HepG2 (cell line): ENCODE results near the gene LIMD2. TPM values are rescaled to one million over a fixed set of nuclear protein-coding genes. Genes with fewer than 3 reads are reported as not detected.

Source experiments
- ADNP ChIP-seq: sonication (generic); formaldehyde crosslinking; IDR thresholded peaks from 2 replicates; pipeline ENCODE4 v1.4.0; 2020; ENCODE audit warnings: missing genetic modification reagents
- GTF2F1 ChIP-seq: fragments of 150-350 bp; IDR thresholded peaks from 2 replicates; pipeline ENCODE4 v1.6.1; 2014; ENCODE audit warnings: low read length
- NFE2L2 ChIP-seq: fragments of 150-350 bp; IDR thresholded peaks from 2 replicates; pipeline ENCODE4 v1.6.1; 2014; ENCODE audit warnings: low read length
- RBFOX2 ChIP-seq: fragments of 200-400 bp; formaldehyde crosslinking; IDR thresholded peaks from 2 replicates; pipeline ENCODE4 v1.6.1; 2017; ENCODE audit warnings: low read depth, mild to moderate bottlenecking, low read length
- SETDB1 ChIP-seq: sonication (generic); formaldehyde crosslinking; IDR thresholded peaks from 2 replicates; pipeline ENCODE4 v1.5.1; 2020; ENCODE audit warnings: missing genetic modification reagents, mild to moderate bottlenecking, borderline replicate concordance
- SIX1 ChIP-seq: sonication (generic); formaldehyde crosslinking; IDR thresholded peaks from 2 replicates; pipeline ENCODE4 v1.4.0; 2020; ENCODE audit warnings: missing genetic modification reagents, borderline replicate concordance
- U2AF2 ChIP-seq: fragments of 200-400 bp; formaldehyde crosslinking; IDR thresholded peaks from 2 replicates; pipeline ENCODE4 v1.6.1; 2017; ENCODE audit warnings: low read depth, mild to moderate bottlenecking, low read length
- ZNF230 ChIP-seq: sonication (generic); formaldehyde crosslinking; IDR thresholded peaks from 2 replicates; pipeline ENCODE4 v1.4.0; 2020; ENCODE audit warnings: mild to moderate bottlenecking, missing genetic modification reagents
- ZNF331 ChIP-seq: sonication (generic); formaldehyde crosslinking; IDR thresholded peaks from 2 replicates; pipeline ENCODE4 v1.4.0; 2020; ENCODE audit warnings: missing genetic modification reagents
- ZNF451 ChIP-seq: sonication (generic); formaldehyde crosslinking; IDR thresholded peaks from 2 replicates; pipeline ENCODE4 v1.5.0; 2020; ENCODE audit warnings: mild to moderate bottlenecking, missing genetic modification reagents
- ZSCAN29 ChIP-seq: sonication (generic); formaldehyde crosslinking; conservative IDR thresholded peaks from 2 replicates; pipeline ENCODE4 v1.4.0; 2020; ENCODE audit warnings: mild to moderate bottlenecking, missing genetic modification reagents
- polyA plus RNA-seq, 8 experiments: library from polyadenylated mRNA; depleted of rRNA in 3 of 8; stranded (reverse) in 7 of 8; unstranded in 1 of 8; fragments of >200 nt; fragmentation: Illumina TruSeq in 4 of 8; extraction: Trizol in 4 of 8; gene quantifications; 2 replicates each; pipeline versions ENCODE4 v1.2.1 to v1.2.3, GENCODE V29; 2011 to 2016; ENCODE audit warnings: low read depth in 4 of 8, missing spikeins in 1 of 8, mixed read lengths in 1 of 8; ENCODE audit not compliant: insufficient read depth in 1 of 8
- total RNA-seq, 5 experiments: library from RNA; depleted of rRNA; stranded (reverse); fragments of >200 nt; fragmentation: Illumina TruSeq; extraction: Trizol; gene quantifications; 2 replicates each; pipeline ENCODE4 v1.2.3, GENCODE V29; 2016; ENCODE audit warnings: low read depth in 1 of 5
- TF ChIP-seq, protein P1 (sequence below): sonication (generic); formaldehyde crosslinking; IDR thresholded peaks from 2 replicates; pipeline ENCODE4 v1.4.0; 2020; ENCODE audit warnings: missing genetic modification reagents
- TF ChIP-seq, protein P2 (sequence below): sonication (generic); formaldehyde crosslinking; IDR thresholded peaks from 2 replicates; pipeline ENCODE4 v1.5.1; 2020; ENCODE audit warnings: mild to moderate bottlenecking, missing genetic modification reagents, borderline replicate concordance
- TF ChIP-seq, protein P3 (sequence below): sonication (generic); formaldehyde crosslinking; IDR thresholded peaks from 2 replicates; pipeline ENCODE4 v1.4.0; 2020; ENCODE audit warnings: mild to moderate bottlenecking, missing genetic modification reagents
- TF ChIP-seq, protein P4 (sequence below): sonication (generic); formaldehyde crosslinking; IDR thresholded peaks from 2 replicates; pipeline ENCODE4 v1.4.0; 2020; ENCODE audit warnings: missing genetic modification reagents, mild to moderate bottlenecking, borderline replicate concordance
- TF ChIP-seq, protein P5 (sequence below): sonication (generic); formaldehyde crosslinking; IDR thresholded peaks from 2 replicates; pipeline ENCODE4 v1.8.0; 2022; ENCODE audit warnings: mild to moderate bottlenecking, missing genetic modification reagents, borderline replicate concordance

The LIMD2 gene
- total and polyA plus RNA-seq, 2 of the 13 experiments (the other 11 are each of a cell fraction or from before 2014, with no cell fraction given) = 9.0 to 20.8 TPM

DNA sequence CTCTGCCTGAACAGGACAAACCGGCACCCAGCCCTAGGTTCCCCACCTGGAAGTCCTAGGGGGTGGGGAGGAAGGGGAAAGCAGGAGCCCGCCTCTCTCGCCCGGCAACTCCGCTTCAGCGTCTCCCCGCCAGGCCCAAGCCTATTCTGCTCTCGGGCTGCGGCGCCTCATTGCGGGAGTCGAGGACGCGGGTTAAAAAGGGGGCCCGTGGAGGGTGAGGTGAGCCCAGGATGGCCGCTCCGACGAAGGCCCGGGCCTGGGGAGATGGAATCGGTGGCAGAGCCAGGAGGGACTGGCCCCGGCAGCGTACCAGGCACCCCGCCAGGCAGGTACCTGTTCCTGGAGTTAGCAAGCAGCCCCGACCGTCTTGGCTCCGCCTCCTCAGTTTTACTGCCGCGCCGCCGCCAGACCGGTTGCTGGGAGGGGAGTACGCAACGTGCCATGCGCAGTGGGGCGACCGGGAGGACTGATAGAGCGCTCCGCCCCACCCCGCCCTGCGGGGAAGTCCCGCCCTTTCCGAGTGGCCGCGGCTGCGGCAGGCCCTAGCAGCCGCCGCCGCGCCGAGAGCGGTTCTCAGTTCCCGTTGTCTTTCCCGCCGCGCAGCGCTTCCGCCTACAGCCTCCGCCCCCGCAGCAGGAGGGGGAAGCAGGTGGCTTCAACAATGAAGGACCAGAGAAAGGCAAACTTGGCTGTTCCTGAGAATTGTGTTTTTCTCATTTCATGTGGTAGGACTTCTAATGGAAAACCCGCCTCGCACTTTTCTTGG is 41.7 kb upstream of the LIMD2 start, which contains the start of gene STRADA (continued):
- TF ChIP-seq, protein P1, sequence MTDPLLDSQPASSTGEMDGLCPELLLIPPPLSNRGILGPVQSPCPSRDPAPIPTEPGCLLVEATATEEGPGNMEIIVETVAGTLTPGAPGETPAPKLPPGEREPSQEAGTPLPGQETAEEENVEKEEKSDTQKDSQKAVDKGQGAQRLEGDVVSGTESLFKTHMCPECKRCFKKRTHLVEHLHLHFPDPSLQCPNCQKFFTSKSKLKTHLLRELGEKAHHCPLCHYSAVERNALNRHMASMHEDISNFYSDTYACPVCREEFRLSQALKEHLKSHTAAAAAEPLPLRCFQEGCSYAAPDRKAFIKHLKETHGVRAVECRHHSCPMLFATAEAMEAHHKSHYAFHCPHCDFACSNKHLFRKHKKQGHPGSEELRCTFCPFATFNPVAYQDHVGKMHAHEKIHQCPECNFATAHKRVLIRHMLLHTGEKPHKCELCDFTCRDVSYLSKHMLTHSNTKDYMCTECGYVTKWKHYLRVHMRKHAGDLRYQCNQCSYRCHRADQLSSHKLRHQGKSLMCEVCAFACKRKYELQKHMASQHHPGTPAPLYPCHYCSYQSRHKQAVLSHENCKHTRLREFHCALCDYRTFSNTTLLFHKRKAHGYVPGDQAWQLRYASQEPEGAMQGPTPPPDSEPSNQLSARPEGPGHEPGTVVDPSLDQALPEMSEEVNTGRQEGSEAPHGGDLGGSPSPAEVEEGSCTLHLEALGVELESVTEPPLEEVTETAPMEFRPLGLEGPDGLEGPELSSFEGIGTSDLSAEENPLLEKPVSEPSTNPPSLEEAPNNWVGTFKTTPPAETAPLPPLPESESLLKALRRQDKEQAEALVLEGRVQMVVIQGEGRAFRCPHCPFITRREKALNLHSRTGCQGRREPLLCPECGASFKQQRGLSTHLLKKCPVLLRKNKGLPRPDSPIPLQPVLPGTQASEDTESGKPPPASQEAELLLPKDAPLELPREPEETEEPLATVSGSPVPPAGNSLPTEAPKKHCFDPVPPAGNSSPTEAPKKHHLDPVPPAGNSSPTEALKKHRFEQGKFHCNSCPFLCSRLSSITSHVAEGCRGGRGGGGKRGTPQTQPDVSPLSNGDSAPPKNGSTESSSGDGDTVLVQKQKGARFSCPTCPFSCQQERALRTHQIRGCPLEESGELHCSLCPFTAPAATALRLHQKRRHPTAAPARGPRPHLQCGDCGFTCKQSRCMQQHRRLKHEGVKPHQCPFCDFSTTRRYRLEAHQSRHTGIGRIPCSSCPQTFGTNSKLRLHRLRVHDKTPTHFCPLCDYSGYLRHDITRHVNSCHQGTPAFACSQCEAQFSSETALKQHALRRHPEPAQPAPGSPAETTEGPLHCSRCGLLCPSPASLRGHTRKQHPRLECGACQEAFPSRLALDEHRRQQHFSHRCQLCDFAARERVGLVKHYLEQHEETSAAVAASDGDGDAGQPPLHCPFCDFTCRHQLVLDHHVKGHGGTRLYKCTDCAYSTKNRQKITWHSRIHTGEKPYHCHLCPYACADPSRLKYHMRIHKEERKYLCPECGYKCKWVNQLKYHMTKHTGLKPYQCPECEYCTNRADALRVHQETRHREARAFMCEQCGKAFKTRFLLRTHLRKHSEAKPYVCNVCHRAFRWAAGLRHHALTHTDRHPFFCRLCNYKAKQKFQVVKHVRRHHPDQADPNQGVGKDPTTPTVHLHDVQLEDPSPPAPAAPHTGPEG = peak; percentile 57; the same call in 1 of the 2 replicates
- TF ChIP-seq SETDB1 (CRISPR knock-in tag) (no peak), ZNF331 (CRISPR knock-in tag) (peak; percentile 76), GTF2F1 (no peak), RBFOX2 (peak; percentile 89), U2AF2 (no peak), SIX1 (CRISPR knock-in tag) (no peak; the same call in 1 of the 2 replicates), ZNF230 (CRISPR knock-in tag) (peak; percentile 74; the same call in 1 of the 2 replicates), ADNP (peak; percentile 65; the same call in 1 of the 2 replicates), ZNF451 (peak; percentile 57; the same call in 1 of the 2 replicates), NFE2L2 (no peak), ZSCAN29 (CRISPR knock-in tag) (0 out of 2 replicates have a peak, but pooled peaks have one; percentile 11)
- TF ChIP-seq, protein P2, sequence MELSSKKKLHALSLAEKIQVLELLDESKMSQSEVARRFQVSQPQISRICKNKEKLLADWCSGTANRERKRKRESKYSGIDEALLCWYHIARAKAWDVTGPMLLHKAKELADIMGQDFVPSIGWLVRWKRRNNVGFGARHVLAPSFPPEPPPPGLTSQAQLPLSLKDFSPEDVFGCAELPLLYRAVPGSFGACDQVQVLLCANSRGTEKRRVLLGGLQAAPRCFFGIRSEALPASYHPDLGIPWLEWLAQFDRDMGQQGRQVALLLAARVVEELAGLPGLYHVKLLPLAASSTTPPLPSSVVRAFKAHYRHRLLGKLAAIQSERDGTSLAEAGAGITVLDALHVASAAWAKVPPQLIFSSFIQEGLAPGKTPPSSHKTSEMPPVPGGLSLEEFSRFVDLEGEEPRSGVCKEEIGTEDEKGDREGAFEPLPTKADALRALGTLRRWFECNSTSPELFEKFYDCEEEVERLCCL (CRISPR knock-in tag) = peak; percentile 38; the same call in 1 of the 2 replicates
- TF ChIP-seq, protein P3, sequence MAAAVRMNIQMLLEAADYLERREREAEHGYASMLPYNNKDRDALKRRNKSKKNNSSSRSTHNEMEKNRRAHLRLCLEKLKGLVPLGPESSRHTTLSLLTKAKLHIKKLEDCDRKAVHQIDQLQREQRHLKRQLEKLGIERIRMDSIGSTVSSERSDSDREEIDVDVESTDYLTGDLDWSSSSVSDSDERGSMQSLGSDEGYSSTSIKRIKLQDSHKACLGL (CRISPR knock-in tag) = peak; percentile 84
- TF ChIP-seq, protein P4, sequence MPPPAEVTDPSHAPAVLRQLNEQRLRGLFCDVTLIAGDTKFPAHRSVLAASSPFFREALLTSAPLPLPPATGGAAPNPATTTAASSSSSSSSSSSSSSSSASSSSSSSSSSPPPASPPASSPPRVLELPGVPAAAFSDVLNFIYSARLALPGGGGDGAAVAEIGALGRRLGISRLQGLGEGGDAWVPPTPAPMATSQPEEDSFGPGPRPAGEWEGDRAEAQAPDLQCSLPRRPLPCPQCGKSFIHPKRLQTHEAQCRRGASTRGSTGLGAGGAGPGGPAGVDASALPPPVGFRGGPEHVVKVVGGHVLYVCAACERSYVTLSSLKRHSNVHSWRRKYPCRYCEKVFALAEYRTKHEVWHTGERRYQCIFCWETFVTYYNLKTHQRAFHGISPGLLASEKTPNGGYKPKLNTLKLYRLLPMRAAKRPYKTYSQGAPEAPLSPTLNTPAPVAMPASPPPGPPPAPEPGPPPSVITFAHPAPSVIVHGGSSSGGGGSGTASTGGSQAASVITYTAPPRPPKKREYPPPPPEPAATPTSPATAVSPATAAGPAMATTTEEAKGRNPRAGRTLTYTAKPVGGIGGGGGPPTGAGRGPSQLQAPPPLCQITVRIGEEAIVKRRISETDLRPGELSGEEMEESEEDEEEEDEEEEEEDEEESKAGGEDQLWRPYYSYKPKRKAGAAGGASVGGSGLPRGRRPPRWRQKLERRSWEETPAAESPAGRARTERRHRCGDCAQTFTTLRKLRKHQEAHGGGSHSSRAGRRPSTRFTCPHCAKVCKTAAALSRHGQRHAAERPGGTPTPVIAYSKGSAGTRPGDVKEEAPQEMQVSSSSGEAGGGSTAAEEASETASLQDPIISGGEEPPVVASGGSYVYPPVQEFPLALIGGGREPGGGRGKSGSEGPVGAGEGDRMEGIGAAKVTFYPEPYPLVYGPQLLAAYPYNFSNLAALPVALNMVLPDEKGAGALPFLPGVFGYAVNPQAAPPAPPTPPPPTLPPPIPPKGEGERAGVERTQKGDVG (CRISPR knock-in tag) = peak; percentile 30; the same call in 1 of the 2 replicates
- TF ChIP-seq, protein P5, sequence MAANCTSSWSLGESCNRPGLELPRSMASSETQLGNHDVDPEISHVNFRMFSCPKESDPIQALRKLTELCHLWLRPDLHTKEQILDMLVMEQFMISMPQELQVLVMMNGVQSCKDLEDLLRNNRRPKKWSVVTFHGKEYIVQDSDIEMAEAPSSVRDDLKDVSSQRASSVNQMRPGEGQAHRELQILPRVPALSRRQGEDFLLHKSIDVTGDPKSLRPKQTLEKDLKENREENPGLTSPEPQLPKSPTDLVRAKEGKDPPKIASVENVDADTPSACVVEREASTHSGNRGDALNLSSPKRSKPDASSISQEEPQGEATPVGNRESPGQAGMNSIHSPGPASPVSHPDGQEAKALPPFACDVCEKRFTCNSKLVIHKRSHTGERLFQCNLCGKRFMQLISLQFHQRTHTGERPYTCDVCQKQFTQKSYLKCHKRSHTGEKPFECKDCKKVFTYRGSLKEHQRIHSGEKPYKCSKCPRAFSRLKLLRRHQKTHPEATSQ (CRISPR knock-in tag) = peak; percentile 72; the same call in 1 of the 2 replicates
